Panc1 (cell line): ENCODE measurements around the gene LDLRAD4. TPM values are rescaled to one million over a fixed set of nuclear protein-coding genes. Genes with fewer than 3 reads are reported as not detected.

Experiments used
- ATAC-seq: fragments of 200-7000 bp; cut with Tn5 transposase; 2 replicates; pipeline ENCODE4 v1.9.1; 2020; ENCODE audit warnings: mild to moderate bottlenecking, moderate library complexity
- BruUV-seq: library from RNA; stranded (reverse); fragments of 400-500 nt; replicated peaks from 2 replicates; lab custom pipeline; 2021; lab: Mats Ljungman, UMichigan
- CTCF ChIA-PET: fragments of 300-600 bp; sonication (Branson Sonifier 250); formaldehyde crosslinking; loops from one replicate; lab custom pipeline; 2022; ENCODE audit warnings: antibody characterized with exemption; lab: Charles Lee
- POLR2A ChIA-PET: fragments of 300-600 bp; sonication (Branson Sonifier 250); formaldehyde crosslinking; loops from one replicate; lab custom pipeline; 2022; ENCODE audit warnings: antibody characterized with exemption; lab: Charles Lee
- DNase-seq: peaks from one replicate; pipeline ENCODE4 v3.0.0-alpha.2; 2010; ENCODE audit warnings: low read depth, low spot score
- H3K27ac ChIP-seq: 2 replicates; pipeline ENCODE4 v1.5.1; 2011; ENCODE audit warnings: mild to moderate bottlenecking, low read length, inconsistent platforms
- H3K27me3 ChIP-seq: fragments of 200-500 bp; sonication (Bioruptor generic); 2 replicates; pipeline ENCODE4 v1.6.0; 2014; ENCODE audit warnings: low read length, inconsistent platforms; ENCODE audit not compliant: control insufficient read depth, insufficient read depth
- H3K36me3 ChIP-seq: fragments of 200-500 bp; sonication (Bioruptor generic); 2 replicates; pipeline ENCODE4 v1.5.1; 2014; ENCODE audit warnings: inconsistent platforms, mild to moderate bottlenecking, low read length, moderate library complexity; ENCODE audit not compliant: control insufficient read depth, insufficient read depth
- H3K4me1 ChIP-seq: 2 replicates; pipeline ENCODE4 v1.5.1; 2011; ENCODE audit warnings: inconsistent platforms, mild to moderate bottlenecking, low read length, moderate library complexity; ENCODE audit not compliant: control insufficient read depth, insufficient read depth
- H3K4me3 ChIP-seq, 2 experiments: 2 replicates each; pipeline ENCODE4 v1.5.1; 2011 to 2012; ENCODE audit warnings: low read depth in 2 of 2, low read length in 2 of 2, mild to moderate bottlenecking in 2 of 2, inconsistent platforms in 1 of 2, moderate library complexity in 1 of 2
- H3K9me3 ChIP-seq: fragments of 200-500 bp; sonication (Bioruptor generic); 2 replicates; pipeline ENCODE4 v1.5.1; 2014; ENCODE audit warnings: low read depth, mild to moderate bottlenecking, inconsistent platforms, low read length, moderate library complexity; ENCODE audit not compliant: control insufficient read depth, insufficient read depth
- POLR2AphosphoS5 ChIP-seq: IDR thresholded peaks from 2 replicates; pipeline ENCODE4 v1.6.1; 2012; ENCODE audit warnings: mild to moderate bottlenecking, low read depth, low read length, moderate library complexity
- SIN3A ChIP-seq: IDR thresholded peaks from 2 replicates; pipeline ENCODE4 v1.6.1; 2012; ENCODE audit warnings: low read depth, mild to moderate bottlenecking, low read length, moderate library complexity, borderline replicate concordance; ENCODE audit not compliant: insufficient read depth
- TCF7L2 ChIP-seq: IDR thresholded peaks from 2 replicates; pipeline ENCODE4 v1.6.1; 2011; ENCODE audit warnings: mild to moderate bottlenecking, low read depth, low read length, inconsistent platforms
- in situ Hi-C: cut with HindIII; loops from 2 replicates; pipeline ENCODE4 v1.10.0; 2016; ENCODE audit warnings: low sequenced_read_pairs, low pct_unique_long_range_greater_than_20kb
- intact Hi-C: fragments of 100-400 bp; cut with micrococcal nuclease; formaldehyde crosslinking; loops from one replicate; pipeline ENCODE4 v1.10.0; 2022; ENCODE audit not compliant: unreplicated experiment
- total RNA-seq: library from RNA; stranded (reverse); gene quantifications from one replicate; pipeline ENCODE4 v1.2.1, GENCODE V29; 2021; ENCODE audit not compliant: unreplicated experiment
- TF ChIP-seq, protein P1 (sequence below): fragments of 450-650 bp; IDR thresholded peaks from 2 replicates; pipeline ENCODE4 v1.5.1; 2017; ENCODE audit warnings: mild to moderate bottlenecking
- TF ChIP-seq, protein P2 (sequence below), 2 experiments: IDR thresholded peaks; 2 replicates each; pipeline ENCODE4 v1.6.1; 2011 to 2012; ENCODE audit warnings: low read depth in 2 of 2, control low read depth in 1 of 2, low read length in 1 of 2, mild to moderate bottlenecking in 1 of 2, moderate library complexity in 1 of 2; ENCODE audit not compliant: insufficient read depth in 1 of 2

Gene LDLRAD4
- total RNA-seq, 1 experiment from 2014 or later, result 0.28 TPM

- no peak overlapping the region for H3K4me3 ChIP-seq
- H3K27me3 ChIP-seq, result no peaks in the 10 kb centered on the region
- intact Hi-C loops (no loop called here), in situ Hi-C loops (no loop called here)
- no peaks in the 10 kb centered on the region for H3K4me1 ChIP-seq
- no peak overlapping the region for H3K27ac ChIP-seq
- TF ChIP-seq, protein P1, sequence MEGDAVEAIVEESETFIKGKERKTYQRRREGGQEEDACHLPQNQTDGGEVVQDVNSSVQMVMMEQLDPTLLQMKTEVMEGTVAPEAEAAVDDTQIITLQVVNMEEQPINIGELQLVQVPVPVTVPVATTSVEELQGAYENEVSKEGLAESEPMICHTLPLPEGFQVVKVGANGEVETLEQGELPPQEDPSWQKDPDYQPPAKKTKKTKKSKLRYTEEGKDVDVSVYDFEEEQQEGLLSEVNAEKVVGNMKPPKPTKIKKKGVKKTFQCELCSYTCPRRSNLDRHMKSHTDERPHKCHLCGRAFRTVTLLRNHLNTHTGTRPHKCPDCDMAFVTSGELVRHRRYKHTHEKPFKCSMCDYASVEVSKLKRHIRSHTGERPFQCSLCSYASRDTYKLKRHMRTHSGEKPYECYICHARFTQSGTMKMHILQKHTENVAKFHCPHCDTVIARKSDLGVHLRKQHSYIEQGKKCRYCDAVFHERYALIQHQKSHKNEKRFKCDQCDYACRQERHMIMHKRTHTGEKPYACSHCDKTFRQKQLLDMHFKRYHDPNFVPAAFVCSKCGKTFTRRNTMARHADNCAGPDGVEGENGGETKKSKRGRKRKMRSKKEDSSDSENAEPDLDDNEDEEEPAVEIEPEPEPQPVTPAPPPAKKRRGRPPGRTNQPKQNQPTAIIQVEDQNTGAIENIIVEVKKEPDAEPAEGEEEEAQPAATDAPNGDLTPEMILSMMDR, result no peak
- TF ChIP-seq, protein P2, sequence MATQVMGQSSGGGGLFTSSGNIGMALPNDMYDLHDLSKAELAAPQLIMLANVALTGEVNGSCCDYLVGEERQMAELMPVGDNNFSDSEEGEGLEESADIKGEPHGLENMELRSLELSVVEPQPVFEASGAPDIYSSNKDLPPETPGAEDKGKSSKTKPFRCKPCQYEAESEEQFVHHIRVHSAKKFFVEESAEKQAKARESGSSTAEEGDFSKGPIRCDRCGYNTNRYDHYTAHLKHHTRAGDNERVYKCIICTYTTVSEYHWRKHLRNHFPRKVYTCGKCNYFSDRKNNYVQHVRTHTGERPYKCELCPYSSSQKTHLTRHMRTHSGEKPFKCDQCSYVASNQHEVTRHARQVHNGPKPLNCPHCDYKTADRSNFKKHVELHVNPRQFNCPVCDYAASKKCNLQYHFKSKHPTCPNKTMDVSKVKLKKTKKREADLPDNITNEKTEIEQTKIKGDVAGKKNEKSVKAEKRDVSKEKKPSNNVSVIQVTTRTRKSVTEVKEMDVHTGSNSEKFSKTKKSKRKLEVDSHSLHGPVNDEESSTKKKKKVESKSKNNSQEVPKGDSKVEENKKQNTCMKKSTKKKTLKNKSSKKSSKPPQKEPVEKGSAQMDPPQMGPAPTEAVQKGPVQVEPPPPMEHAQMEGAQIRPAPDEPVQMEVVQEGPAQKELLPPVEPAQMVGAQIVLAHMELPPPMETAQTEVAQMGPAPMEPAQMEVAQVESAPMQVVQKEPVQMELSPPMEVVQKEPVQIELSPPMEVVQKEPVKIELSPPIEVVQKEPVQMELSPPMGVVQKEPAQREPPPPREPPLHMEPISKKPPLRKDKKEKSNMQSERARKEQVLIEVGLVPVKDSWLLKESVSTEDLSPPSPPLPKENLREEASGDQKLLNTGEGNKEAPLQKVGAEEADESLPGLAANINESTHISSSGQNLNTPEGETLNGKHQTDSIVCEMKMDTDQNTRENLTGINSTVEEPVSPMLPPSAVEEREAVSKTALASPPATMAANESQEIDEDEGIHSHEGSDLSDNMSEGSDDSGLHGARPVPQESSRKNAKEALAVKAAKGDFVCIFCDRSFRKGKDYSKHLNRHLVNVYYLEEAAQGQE (IDR thresholded peaks at IDR 0.05; ENCODE audit: insufficient read depth in 1 of 2, low read depth in 2 of 2, low read length in 1 of 2), result no peak
- TF ChIP-seq SIN3A (no peak), TCF7L2 (no peak), POLR2AphosphoS5 (no peak)
- POLR2A ChIA-PET, result no interaction called here
- ATAC-seq (0 out of 2 replicates have a peak, but pooled peaks have one; percentile 51), DNase-seq (no peak)
- no peaks in the 10 kb centered on the region for H3K36me3 ChIP-seq
- CTCF ChIA-PET, result no interaction called here
- BruUV-seq, result no TSS peak
- H3K9me3 ChIP-seq, result no peaks in the 10 kb centered on the region
Observed at GRCh38 chr18:13268158-13269012, 49.8 kb downstream of the LDLRAD4 start.

- in situ Hi-C loops, result no loop called here
- POLR2A ChIA-PET, result no interaction called here
- Histone ChIP-seq H3K36me3 (no peaks in the 10 kb centered on the region), H3K27ac (no peak overlapping the region), H3K9me3 (no peaks in the 10 kb centered on the region), H3K4me3 (no peak overlapping the region), H3K27me3 (no peaks in the 10 kb centered on the region), H3K4me1 (no peaks in the 10 kb centered on the region)
- ATAC-seq, result no peak
- no peak for DNase-seq
- intact Hi-C loops, result no loop called here
- no TSS peak for BruUV-seq
- CTCF ChIA-PET, result no interaction called here
- TF ChIP-seq TCF7L2 (no peak), SIN3A (no peak), POLR2AphosphoS5 (no peak)
- TF ChIP-seq, protein P1, result no peak
- TF ChIP-seq, protein P2 (IDR thresholded peaks at IDR 0.05; ENCODE audit: insufficient read depth in 1 of 2, low read depth in 2 of 2, low read length in 1 of 2), result no peak
Observed at GRCh38 chr18:13269013-13269280, 50.4 kb downstream of the LDLRAD4 start.
